ENCODE results near the gene IL20RA. TPM values are rescaled to one million over a fixed set of nuclear protein-coding genes. Genes with fewer than 3 reads are reported as not detected.

Gene IL20RA
- total and polyA plus RNA-seq, 5 donors = 0.11 to 3.7 (median 2.1) TPM

GRCh38 chr6:136959471-136959891 is 85.3 kb downstream of the IL20RA start:
- H3K27ac ChIP-seq (ENCODE audit: low read length) = no peak overlapping the region
- no peaks in the 10 kb centered on the region for H3K9me3 ChIP-seq (ENCODE audit: control insufficient read depth, low read length)
- ATAC-seq = peak in 1 of 2 donors; percentile 40
- peak in 1 of 3 donors; percentile 52 for DNase-seq
- intact Hi-C loops (cut with DNase I) = no loop called here
- WGBS = 53% methylated on average over 14 of the region's 14 CpGs
- H3K4me3 ChIP-seq (ENCODE audit: low read length) = no peak overlapping the region
- H3K4me1 ChIP-seq (ENCODE audit: control insufficient read depth, insufficient read depth, low read length) = no peaks in the 10 kb centered on the region
- no peaks in the 10 kb centered on the region for H3K27me3 ChIP-seq (ENCODE audit: control insufficient read depth, insufficient read depth)

- H3K4me1 ChIP-seq (ENCODE audit: control insufficient read depth, insufficient read depth, low read length) = no peaks in the 10 kb centered on the region
- intact Hi-C loops (cut with DNase I) = no loop called here
- no peaks in the 10 kb centered on the region for H3K27me3 ChIP-seq (ENCODE audit: control insufficient read depth, insufficient read depth)
- ATAC-seq (no peak), DNase-seq (no peak)
- H3K4me3 ChIP-seq (ENCODE audit: low read length) = no peak overlapping the region
- 94% methylated on average over 5 of the region's 5 CpGs for WGBS
- no peaks in the 10 kb centered on the region for H3K9me3 ChIP-seq (ENCODE audit: control insufficient read depth, low read length)
- H3K27ac ChIP-seq (ENCODE audit: low read length) = no peak overlapping the region
Measured at GRCh38 chr6:136958168-136958567, 86.6 kb downstream of the IL20RA start.

- no peak for DNase-seq
- no peak for ATAC-seq
- WGBS = 52% methylated on average over 14 of the region's 14 CpGs
- Histone ChIP-seq H3K27ac (ENCODE audit: low read length) (no peak overlapping the region), H3K4me1 (ENCODE audit: control insufficient read depth, insufficient read depth, low read length) (no peaks in the 10 kb centered on the region), H3K4me3 (ENCODE audit: low read length) (no peak overlapping the region), H3K9me3 (ENCODE audit: control insufficient read depth, low read length) (no peaks in the 10 kb centered on the region), H3K27me3 (ENCODE audit: control insufficient read depth, insufficient read depth) (no peaks in the 10 kb centered on the region)
- intact Hi-C loops (cut with DNase I) = no loop called here
Measured at GRCh38 chr6:136956590-136957544, 87.9 kb downstream of the IL20RA start.

- intact Hi-C loops (cut with DNase I) = no loop called here
- H3K4me3 ChIP-seq (ENCODE audit: low read length) = no peak overlapping the region
- H3K4me1 ChIP-seq (ENCODE audit: control insufficient read depth, insufficient read depth, low read length) = no peaks in the 10 kb centered on the region
- ATAC-seq = no peak
- DNase-seq = no peak
- H3K27me3 ChIP-seq (ENCODE audit: control insufficient read depth, insufficient read depth) = no peaks in the 10 kb centered on the region
- H3K27ac ChIP-seq (ENCODE audit: low read length) = no peak overlapping the region
- WGBS = 90% methylated on average over 3 of the region's 3 CpGs
- no peaks in the 10 kb centered on the region for H3K9me3 ChIP-seq (ENCODE audit: control insufficient read depth, low read length)
Measured at GRCh38 chr6:136955123-136955522, 89.6 kb downstream of the IL20RA start.

GRCh38 chr6:136952714-136953260 is 92.0 kb downstream of the IL20RA start:
- no peak overlapping the region for H3K27ac ChIP-seq (ENCODE audit: low read length)
- 57% methylated on average over 7 of the region's 7 CpGs for WGBS
- intact Hi-C loops (cut with DNase I) = no loop called here
- no peak for DNase-seq
- no peak overlapping the region for H3K4me3 ChIP-seq (ENCODE audit: low read length)
- H3K27me3 ChIP-seq (ENCODE audit: control insufficient read depth, insufficient read depth) = no peaks in the 10 kb centered on the region
- no peaks in the 10 kb centered on the region for H3K4me1 ChIP-seq (ENCODE audit: control insufficient read depth, insufficient read depth, low read length)
- H3K9me3 ChIP-seq (ENCODE audit: control insufficient read depth, low read length) = no peaks in the 10 kb centered on the region
- ATAC-seq = no peak

- H3K4me3 ChIP-seq (ENCODE audit: low read length) = no peak overlapping the region
- H3K9me3 ChIP-seq (ENCODE audit: control insufficient read depth, low read length) = no peaks in the 10 kb centered on the region
- intact Hi-C loops (cut with DNase I) = no loop called here
- no peak for DNase-seq
- H3K27ac ChIP-seq (ENCODE audit: low read length) = no peak overlapping the region
- no peak for ATAC-seq
- no peaks in the 10 kb centered on the region for H3K4me1 ChIP-seq (ENCODE audit: control insufficient read depth, insufficient read depth, low read length)
- WGBS = 78% methylated on average over 4 of the region's 4 CpGs
- no peaks in the 10 kb centered on the region for H3K27me3 ChIP-seq (ENCODE audit: control insufficient read depth, insufficient read depth)
Measured at GRCh38 chr6:136950436-136951126, 94.2 kb downstream of the IL20RA start.

Other genes starting within 250 kb of the IL20RA start
- gene PEX7, start 222.4 kb downstream of the IL20RA start, total RNA-seq = 10 to 100 TPM in 1 of 4 donors, 1 to 10 TPM in 3; 6.1 to 10.8 (median 6.6) TPM
- 7.7 TPM for gene PEX7, start 222.4 kb downstream of the IL20RA start, polyA plus RNA-seq
- gene SLC35D3, start 122.7 kb downstream of the IL20RA start, total RNA-seq = not detected
- 0.05 TPM for gene SLC35D3, start 122.7 kb downstream of the IL20RA start, polyA plus RNA-seq
- gene IL22RA2, start 128.7 kb upstream of the IL20RA start, total RNA-seq = under 1 TPM in 3 of 4 donors, not detected in 1; 0.09 to 0.14 (median 0.11) TPM
- 0.05 TPM for gene IL22RA2, start 128.7 kb upstream of the IL20RA start, polyA plus RNA-seq
- gene IFNGR1, start 174.4 kb upstream of the IL20RA start, total RNA-seq = 100 to 1,000 TPM; 115 to 157 (median 141) TPM
- 125 TPM for gene IFNGR1, start 174.4 kb upstream of the IL20RA start, polyA plus RNA-seq